Nephron (organoid): ENCODE data around the gene CDC42EP4.

Experiments used
- H3K27ac Mint-ChIP-seq, 3 experiments: 2 replicates each; pipeline ENCODE4 v1.8.0; 2020; ENCODE audit warnings: mixed read lengths in 3 of 3, mild to moderate bottlenecking in 2 of 3, moderate library complexity in 1 of 3
- H3K27me3 Mint-ChIP-seq: 2 replicates; pipeline ENCODE4 v1.8.0; 2021; ENCODE audit warnings: low read depth, mild to moderate bottlenecking, moderate library complexity, mixed read lengths
- H3K36me3 Mint-ChIP-seq: 2 replicates; pipeline ENCODE4 v1.8.0; 2020; ENCODE audit warnings: low read depth, mixed read lengths
- H3K4me1 Mint-ChIP-seq: 2 replicates; pipeline ENCODE4 v1.8.0; 2020; ENCODE audit warnings: mixed read lengths
- H3K4me3 Mint-ChIP-seq, 3 experiments: 2 replicates each; pipeline ENCODE4 v1.8.0; 2020; ENCODE audit warnings: mild to moderate bottlenecking in 3 of 3, mixed read lengths in 3 of 3, moderate library complexity in 2 of 3
- H3K9me3 Mint-ChIP-seq: 2 replicates; pipeline ENCODE4 v1.8.0; 2020; ENCODE audit warnings: mixed read lengths
- CTCF ChIP-seq, 3 experiments: fragments of 200-600 bp; sonication (generic); IDR thresholded peaks; one replicate each; pipeline ENCODE4 v1.5.0; 2021; ENCODE audit warnings: antibody characterized with exemption in 3 of 3; ENCODE audit not compliant: unreplicated experiment in 3 of 3

The CDC42EP4 gene

GRCh38 chr17:73347351-73347750, 35.5 kb upstream of the CDC42EP4 start:
- Mint-ChIP-seq H3K9me3 (no peaks in the 10 kb centered on the region), H3K36me3 (peaks cover 19% of the 10 kb centered on the region), H3K4me1 (peaks cover 73% of the 10 kb centered on the region), H3K27me3 (no peaks in the 10 kb centered on the region), H3K27ac (peak overlapping the region; percentile 96 to 100 (median 100)), H3K4me3 (no peak overlapping the region)
- TF ChIP-seq CTCF (IDR thresholded peaks at IDR 0.05; ENCODE audit: unreplicated experiment in 3 of 3): no peak

GRCh38 chr17:73346501-73347162, 34.8 kb upstream of the CDC42EP4 start:
- H3K4me1 Mint-ChIP-seq: peaks cover 81% of the 10 kb centered on the region
- H3K36me3 Mint-ChIP-seq: peaks cover 16% of the 10 kb centered on the region
- no peaks in the 10 kb centered on the region for H3K9me3 Mint-ChIP-seq
- no peak for TF ChIP-seq CTCF (IDR thresholded peaks at IDR 0.05; ENCODE audit: unreplicated experiment in 3 of 3)
- H3K4me3 Mint-ChIP-seq: no peak overlapping the region
- H3K27me3 Mint-ChIP-seq: no peaks in the 10 kb centered on the region
- peak overlapping the region; percentile 96 to 100 (median 100) for H3K27ac Mint-ChIP-seq

- no peaks in the 10 kb centered on the region for H3K36me3 Mint-ChIP-seq
- TF ChIP-seq CTCF (IDR thresholded peaks at IDR 0.05; ENCODE audit: unreplicated experiment in 3 of 3): no peak
- H3K4me3 Mint-ChIP-seq: peak overlapping the region in 1 of 3 experiments; percentile 14
- H3K27me3 Mint-ChIP-seq: no peaks in the 10 kb centered on the region
- peaks cover 80% of the 10 kb centered on the region for H3K4me1 Mint-ChIP-seq
- H3K9me3 Mint-ChIP-seq: no peaks in the 10 kb centered on the region
- peak overlapping the region; percentile 98 to 100 (median 99) for H3K27ac Mint-ChIP-seq
Observed at GRCh38 chr17:73343739-73344454, 32.1 kb upstream of the CDC42EP4 start.

- Mint-ChIP-seq H3K4me1 (peaks cover 80% of the 10 kb centered on the region), H3K27me3 (no peaks in the 10 kb centered on the region), H3K9me3 (no peaks in the 10 kb centered on the region), H3K4me3 (peak overlapping the region; percentile 38 to 44 (median 40)), H3K27ac (peak overlapping the region; percentile 98 to 100 (median 99)), H3K36me3 (no peaks in the 10 kb centered on the region)
- no peak for TF ChIP-seq CTCF (IDR thresholded peaks at IDR 0.05; ENCODE audit: unreplicated experiment in 3 of 3)
Observed at GRCh38 chr17:73343168-73343634, 31.4 kb upstream of the CDC42EP4 start.

- Mint-ChIP-seq H3K36me3 (no peaks in the 10 kb centered on the region), H3K4me3 (peak overlapping the region; percentile 40 to 69 (median 45)), H3K27me3 (no peaks in the 10 kb centered on the region)
Observed at GRCh38 chr17:73342541-73343167, 30.9 kb upstream of the CDC42EP4 start.

More at GRCh38 chr17:73342541-73343167, 30.9 kb upstream of the CDC42EP4 start:
- H3K9me3 Mint-ChIP-seq: no peaks in the 10 kb centered on the region
- no peak for TF ChIP-seq CTCF (IDR thresholded peaks at IDR 0.05; ENCODE audit: unreplicated experiment in 3 of 3)
- H3K4me1 Mint-ChIP-seq: peaks cover 80% of the 10 kb centered on the region
- H3K27ac Mint-ChIP-seq: peak overlapping the region; percentile 98 to 100 (median 99)
